GM13977 (cell line): ENCODE results near the gene CGB5.

ENCODE experiments used
- DNase-seq: peaks from one replicate; pipeline ENCODE4 v3.0.0; 2012; ENCODE audit warnings: low spot score
- in situ Hi-C: fragments of 300-500 bp; cut with MboI; formaldehyde crosslinking; loops from one replicate; pipeline ENCODE4 v1.12.0; 2022; ENCODE audit warnings: low sequenced_read_pairs, low pct_unique_long_range_greater_than_20kb, mixed read lengths, inconsistent platforms; ENCODE audit not compliant: unreplicated experiment
- TF ChIP-seq, protein P1 (sequence below): IDR thresholded peaks from 2 replicates; pipeline ENCODE4 v1.5.1; 2012; ENCODE audit warnings: mild to moderate bottlenecking, control low read depth; ENCODE audit not compliant: insufficient read depth; ENCODE audit errors: extremely low read depth, missing control alignments

CGB5 gene

GRCh38 chr19:49091391-49092038 is 47.9 kb downstream of the CGB5 start:
- TF ChIP-seq, protein P1, sequence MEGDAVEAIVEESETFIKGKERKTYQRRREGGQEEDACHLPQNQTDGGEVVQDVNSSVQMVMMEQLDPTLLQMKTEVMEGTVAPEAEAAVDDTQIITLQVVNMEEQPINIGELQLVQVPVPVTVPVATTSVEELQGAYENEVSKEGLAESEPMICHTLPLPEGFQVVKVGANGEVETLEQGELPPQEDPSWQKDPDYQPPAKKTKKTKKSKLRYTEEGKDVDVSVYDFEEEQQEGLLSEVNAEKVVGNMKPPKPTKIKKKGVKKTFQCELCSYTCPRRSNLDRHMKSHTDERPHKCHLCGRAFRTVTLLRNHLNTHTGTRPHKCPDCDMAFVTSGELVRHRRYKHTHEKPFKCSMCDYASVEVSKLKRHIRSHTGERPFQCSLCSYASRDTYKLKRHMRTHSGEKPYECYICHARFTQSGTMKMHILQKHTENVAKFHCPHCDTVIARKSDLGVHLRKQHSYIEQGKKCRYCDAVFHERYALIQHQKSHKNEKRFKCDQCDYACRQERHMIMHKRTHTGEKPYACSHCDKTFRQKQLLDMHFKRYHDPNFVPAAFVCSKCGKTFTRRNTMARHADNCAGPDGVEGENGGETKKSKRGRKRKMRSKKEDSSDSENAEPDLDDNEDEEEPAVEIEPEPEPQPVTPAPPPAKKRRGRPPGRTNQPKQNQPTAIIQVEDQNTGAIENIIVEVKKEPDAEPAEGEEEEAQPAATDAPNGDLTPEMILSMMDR, result no peak
- in situ Hi-C loops, result no loop called here
- no peak for DNase-seq

GRCh38 chr19:49092686-49093085 is 49.0 kb downstream of the CGB5 start:
- DNase-seq, result no peak
- in situ Hi-C loops, result no loop called here
- TF ChIP-seq, protein P1, result no peak
